Neural crest cell (in vitro differentiated cells): ENCODE results near the gene PLEKHM2. TPM values are rescaled to one million over a fixed set of nuclear protein-coding genes. Genes with fewer than 3 reads are reported as not detected.

ENCODE experiments used
- DNase-seq: peaks from one replicate; pipeline ENCODE4 v3.0.0; 2021; ENCODE audit warnings: low read depth, mixed read lengths, low spot score
- H3K27ac Mint-ChIP-seq: one replicate; pipeline ENCODE4 v1.8.0; 2021; ENCODE audit warnings: mild to moderate bottlenecking, mixed read lengths; ENCODE audit not compliant: unreplicated experiment
- H3K27me3 Mint-ChIP-seq: 2 replicates; pipeline ENCODE4 v1.8.0; 2021; ENCODE audit warnings: low read depth, mild to moderate bottlenecking, mixed read lengths
- H3K36me3 Mint-ChIP-seq: 2 replicates; pipeline ENCODE4 v1.8.0; 2021; ENCODE audit warnings: low read depth, mild to moderate bottlenecking, mixed read lengths
- H3K4me1 Mint-ChIP-seq: 2 replicates; pipeline ENCODE4 v1.8.0; 2021; ENCODE audit warnings: mixed read lengths
- H3K4me3 Mint-ChIP-seq: one replicate; pipeline ENCODE4 v1.8.0; 2021; ENCODE audit warnings: mild to moderate bottlenecking, mixed read lengths
- H3K9me3 Mint-ChIP-seq: 2 replicates; pipeline ENCODE4 v1.8.0; 2021; ENCODE audit warnings: mixed read lengths
- total RNA-seq: library from RNA; stranded (reverse); gene quantifications from 2 replicates; pipeline ENCODE4 v1.2.1, GENCODE V29; 2021
- TF ChIP-seq, protein P1 (sequence below): fragments of 200-600 bp; sonication (generic); conservative IDR thresholded peaks from 2 replicates; pipeline ENCODE4 v1.5.0; 2021; ENCODE audit warnings: antibody characterized with exemption, mild to moderate bottlenecking

The PLEKHM2 gene
- total RNA-seq, 1 donor from 2014 or later: 64.5 TPM

DNA sequence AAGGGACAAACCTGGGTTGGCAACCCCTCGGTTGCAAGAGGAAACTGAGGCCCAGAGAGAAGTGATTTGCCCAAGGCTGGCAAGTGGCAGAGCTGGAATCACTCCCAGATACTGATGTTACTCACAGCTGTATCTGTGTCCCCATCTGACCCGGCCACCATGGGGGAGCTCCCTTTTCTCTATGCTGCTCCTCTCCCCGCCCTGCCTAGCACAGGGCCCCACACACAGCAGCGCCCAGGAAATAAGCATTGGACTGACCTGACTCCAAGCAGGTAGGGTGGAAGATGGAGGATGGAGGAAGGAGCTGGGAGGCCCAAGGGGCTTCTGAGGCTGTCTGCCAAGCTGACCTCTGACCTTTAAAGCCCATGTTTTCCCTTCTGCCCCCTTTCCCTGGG, 71.5 kb downstream of the PLEKHM2 start:
- no peak for DNase-seq
- TF ChIP-seq, protein P1, sequence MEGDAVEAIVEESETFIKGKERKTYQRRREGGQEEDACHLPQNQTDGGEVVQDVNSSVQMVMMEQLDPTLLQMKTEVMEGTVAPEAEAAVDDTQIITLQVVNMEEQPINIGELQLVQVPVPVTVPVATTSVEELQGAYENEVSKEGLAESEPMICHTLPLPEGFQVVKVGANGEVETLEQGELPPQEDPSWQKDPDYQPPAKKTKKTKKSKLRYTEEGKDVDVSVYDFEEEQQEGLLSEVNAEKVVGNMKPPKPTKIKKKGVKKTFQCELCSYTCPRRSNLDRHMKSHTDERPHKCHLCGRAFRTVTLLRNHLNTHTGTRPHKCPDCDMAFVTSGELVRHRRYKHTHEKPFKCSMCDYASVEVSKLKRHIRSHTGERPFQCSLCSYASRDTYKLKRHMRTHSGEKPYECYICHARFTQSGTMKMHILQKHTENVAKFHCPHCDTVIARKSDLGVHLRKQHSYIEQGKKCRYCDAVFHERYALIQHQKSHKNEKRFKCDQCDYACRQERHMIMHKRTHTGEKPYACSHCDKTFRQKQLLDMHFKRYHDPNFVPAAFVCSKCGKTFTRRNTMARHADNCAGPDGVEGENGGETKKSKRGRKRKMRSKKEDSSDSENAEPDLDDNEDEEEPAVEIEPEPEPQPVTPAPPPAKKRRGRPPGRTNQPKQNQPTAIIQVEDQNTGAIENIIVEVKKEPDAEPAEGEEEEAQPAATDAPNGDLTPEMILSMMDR: no peak
- Mint-ChIP-seq H3K27ac (no peak overlapping the region), H3K9me3 (no peaks in the 10 kb centered on the region), H3K36me3 (no peaks in the 10 kb centered on the region), H3K27me3 (peaks cover 38% of the 10 kb centered on the region), H3K4me3 (peak overlapping the region; percentile 64), H3K4me1 (peaks cover 27% of the 10 kb centered on the region)

GRCh38 chr1:15756143-15757015, 72.3 kb downstream of the PLEKHM2 start:
- Mint-ChIP-seq H3K9me3 (no peaks in the 10 kb centered on the region), H3K4me3 (peak overlapping the region; percentile 67), H3K27me3 (peaks cover 45% of the 10 kb centered on the region), H3K4me1 (peaks cover 33% of the 10 kb centered on the region), H3K27ac (no peak overlapping the region), H3K36me3 (no peaks in the 10 kb centered on the region)
- DNase-seq: no peak
- TF ChIP-seq, protein P1: no peak

DNA sequence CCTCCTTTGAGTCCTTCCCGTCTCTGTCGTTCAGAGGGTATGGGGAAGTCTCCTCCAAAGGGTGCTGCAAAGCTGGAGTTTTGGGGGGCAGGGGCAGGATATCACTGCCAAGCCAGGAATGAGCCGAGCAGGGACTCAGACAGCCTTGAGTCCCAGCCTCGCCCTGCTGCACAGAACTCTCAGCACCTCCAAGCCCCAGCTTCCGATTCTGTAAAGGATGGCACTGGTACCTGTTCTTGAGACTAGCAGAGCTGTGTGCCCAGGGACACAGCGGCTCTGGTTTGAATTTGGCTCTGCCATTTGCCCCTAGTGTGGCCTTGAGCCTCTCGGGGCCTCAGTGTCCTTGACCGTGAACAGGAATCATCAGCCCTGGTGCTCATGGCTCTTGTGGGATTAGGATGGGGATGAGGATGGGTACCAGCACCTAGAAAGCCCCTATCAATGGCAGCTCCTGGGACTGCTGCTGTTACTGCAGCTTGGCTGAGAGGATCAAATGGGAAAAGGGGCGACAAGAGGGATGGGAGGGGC, 73.0 kb downstream of the PLEKHM2 start:
- TF ChIP-seq, protein P1: no peak
- Mint-ChIP-seq H3K9me3 (no peaks in the 10 kb centered on the region), H3K4me1 (peaks cover 37% of the 10 kb centered on the region), H3K27me3 (peaks cover 47% of the 10 kb centered on the region), H3K4me3 (peak overlapping the region; percentile 79), H3K36me3 (no peaks in the 10 kb centered on the region), H3K27ac (no peak overlapping the region)
- DNase-seq: no peak

DNA sequence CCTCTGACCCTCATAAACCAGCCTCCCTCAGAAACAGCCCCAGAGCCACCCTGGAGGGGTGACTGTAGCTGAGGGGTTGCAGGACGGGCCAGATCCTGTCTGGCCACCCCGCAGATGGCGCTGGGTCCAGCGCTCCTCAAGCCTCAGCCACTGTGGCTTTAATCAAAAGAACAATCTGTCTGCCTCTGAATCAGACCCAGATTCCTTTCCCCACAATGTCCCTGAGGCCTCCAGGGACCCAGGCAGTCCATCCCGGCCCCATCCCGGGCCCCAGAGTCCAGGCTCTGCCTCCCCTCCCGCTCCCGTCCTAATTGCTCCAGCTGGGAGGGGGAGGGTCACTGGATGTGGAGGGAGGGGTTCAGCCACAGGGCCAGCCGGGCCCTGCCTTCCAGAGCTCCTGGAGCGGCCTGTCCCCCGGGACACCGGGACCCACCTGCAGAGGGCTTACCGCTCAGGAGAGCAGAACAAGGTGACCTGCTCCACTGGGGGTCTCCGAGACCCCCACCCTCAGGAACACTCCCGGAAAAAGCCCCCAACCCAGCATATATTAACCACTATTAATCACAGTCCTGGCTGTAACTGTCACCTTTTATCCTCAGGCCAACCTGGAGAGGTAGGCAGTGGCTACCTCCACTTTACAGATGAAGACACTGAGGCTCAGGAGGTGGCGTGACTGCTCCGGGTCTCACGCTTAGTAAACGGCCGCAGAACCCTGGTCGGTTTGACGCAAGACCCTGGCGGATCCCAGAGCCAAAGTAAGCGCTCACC, 73.6 kb downstream of the PLEKHM2 start:
- TF ChIP-seq, protein P1: no peak
- H3K9me3 Mint-ChIP-seq: no peaks in the 10 kb centered on the region
- peak overlapping the region; percentile 50 for H3K27ac Mint-ChIP-seq
- peaks cover 41% of the 10 kb centered on the region for H3K4me1 Mint-ChIP-seq
- H3K4me3 Mint-ChIP-seq: peak overlapping the region; percentile 87
- peaks cover 47% of the 10 kb centered on the region for H3K27me3 Mint-ChIP-seq
- no peak for DNase-seq
- no peaks in the 10 kb centered on the region for H3K36me3 Mint-ChIP-seq

DNA sequence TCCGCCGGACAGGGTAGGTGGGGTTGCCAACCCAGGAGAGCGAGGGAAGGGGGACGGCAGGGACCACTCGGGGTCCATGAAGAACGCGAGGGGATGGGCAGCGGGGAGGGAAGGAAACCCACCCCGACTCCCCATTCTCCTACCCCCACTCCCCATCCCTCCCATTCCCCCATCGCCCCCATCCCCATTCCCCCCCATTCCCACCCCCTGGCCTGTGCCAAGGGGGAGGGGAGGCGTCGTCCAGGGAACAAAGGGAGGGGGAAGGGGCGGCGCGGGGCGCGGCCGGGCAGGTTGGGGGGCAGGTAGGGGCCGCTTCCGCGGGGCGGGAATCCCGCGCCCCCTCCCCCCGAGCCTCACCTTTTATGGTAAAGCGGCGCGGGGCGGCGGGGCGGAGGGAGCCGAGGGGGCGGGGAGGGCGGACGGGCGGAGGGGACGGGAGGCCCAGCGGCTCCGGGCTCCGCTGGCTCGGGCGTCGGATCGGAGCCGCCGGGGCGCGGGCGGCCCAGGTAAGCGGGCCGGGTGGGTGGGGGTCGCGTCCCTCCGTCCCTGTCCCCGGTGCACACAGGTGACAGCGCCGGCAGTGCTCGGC, 74.3 kb downstream of the PLEKHM2 start, which contains the start of gene FBLIM1:
TSS of gene FBLIM1 (plus strand) at position 453 of the 589 bp plus-strand sequence. CDS start 6,189 bp downstream, outside the sequence.
- peak within 1 kb of the TSS; percentile 87 for H3K4me3 Mint-ChIP-seq
- peaks cover 47% of the 10 kb centered on the region for H3K27me3 Mint-ChIP-seq
- H3K9me3 Mint-ChIP-seq: no peaks in the 10 kb centered on the region
- H3K27ac Mint-ChIP-seq: peak within 1 kb of the TSS; percentile 50
- TF ChIP-seq, protein P1: no peak
- no peaks in the 10 kb centered on the region for H3K36me3 Mint-ChIP-seq
- peaks cover 42% of the 10 kb centered on the region for H3K4me1 Mint-ChIP-seq
- no peak for DNase-seq
